Mucosa of descending colon (tissue), 3 donors: ENCODE measurements around the gene CSNK2A3. TPM values are rescaled to one million over a fixed set of nuclear protein-coding genes. Genes with fewer than 3 reads are reported as not detected.
A peak's percentile ranks its signal among the peaks of the same experiment; 100 is the strongest.

Source experiments
- ATAC-seq: fragments of 200-7000 bp; cut with Tn5 transposase; one replicate; pipeline ENCODE4 v1.9.1; 2020; ENCODE audit warnings: mild to moderate bottlenecking, moderate library complexity
- DNase-seq, 3 donors: peaks; one replicate each; pipeline ENCODE4 v3.0.0-alpha.2; 2020
- H3K36me3 ChIP-seq: fragments of 200-600 bp; one replicate; pipeline ENCODE4 v1.8.0; 2021; ENCODE audit warnings: low read depth, mild to moderate bottlenecking
- H3K4me1 ChIP-seq: fragments of 200-600 bp; one replicate; pipeline ENCODE4 v1.8.0; 2021; ENCODE audit warnings: low read depth, mild to moderate bottlenecking
- H3K4me3 ChIP-seq: fragments of 200-600 bp; one replicate; pipeline ENCODE4 v1.8.0; 2021; ENCODE audit warnings: mild to moderate bottlenecking
- H3K9me3 ChIP-seq: fragments of 200-600 bp; one replicate; pipeline ENCODE4 v1.8.0; 2021; ENCODE audit warnings: mild to moderate bottlenecking
- CTCF ChIP-seq: fragments of 200-600 bp; IDR thresholded peaks from one replicate; pipeline ENCODE4 v1.8.0; 2022; ENCODE audit warnings: antibody characterized with exemption, mild to moderate bottlenecking
- intact Hi-C, 2 donors: fragments of 100-400 bp; cut with DNase I in 1 of 2; cut with micrococcal nuclease in 1 of 2; formaldehyde crosslinking; loops; one replicate each; pipeline versions ENCODE4 v1.11.0 to v1.11.1; 2022; cut with DNase I, micrococcal nuclease
- total RNA-seq, 3 donors: library from RNA; stranded (reverse); fragmentation: NEBNext Ultra II Directional in 2 of 3; extraction: Animal tissue kit (Norgen Biotek cat#: 25700) in 2 of 3; gene quantifications; one replicate each; pipeline versions ENCODE4 v1.2.1 to v1.2.4, GENCODE V29; 2021 to 2023
- donor health status: DM: no; HTN: no; CAD: no; lungs with moderate emphysema.
- donor health status: DM: no; HTN: no; CAD: no.
- donor health status: DM: no; HTN: yes; CAD: no.

The CSNK2A3 gene
- total RNA-seq, 3 donors from 2014 or later, result 0.43 to 2.1 TPM; not detected in 1

GRCh38 chr11:11383995-11384394 lies 30.9 kb upstream of the CSNK2A3 start:
- DNase-seq (no peak), ATAC-seq (no peak)
- no peaks in the 10 kb centered on the region for H3K4me1 ChIP-seq
- no peak overlapping the region for H3K4me3 ChIP-seq
- no peaks in the 10 kb centered on the region for H3K9me3 ChIP-seq
- no peak for TF ChIP-seq CTCF
- H3K36me3 ChIP-seq, result no peaks in the 10 kb centered on the region
- intact Hi-C loops, result no loop called here

- Histone ChIP-seq H3K9me3 (no peaks in the 10 kb centered on the region), H3K4me1 (no peaks in the 10 kb centered on the region), H3K36me3 (no peaks in the 10 kb centered on the region), H3K4me3 (no peak overlapping the region)
- no peak for TF ChIP-seq CTCF
- ATAC-seq (no peak), DNase-seq (no peak)
- intact Hi-C loops, result no loop called here
Observed at GRCh38 chr11:11382858-11383532, 29.9 kb upstream of the CSNK2A3 start.

- DNase-seq (no peak), ATAC-seq (peak; percentile 40)
- H3K9me3 ChIP-seq, result no peaks in the 10 kb centered on the region
- intact Hi-C loops, result no loop called here
- H3K36me3 ChIP-seq, result no peaks in the 10 kb centered on the region
- H3K4me1 ChIP-seq, result no peaks in the 10 kb centered on the region
- no peak for TF ChIP-seq CTCF
- H3K4me3 ChIP-seq, result no peak overlapping the region
Observed at GRCh38 chr11:11381471-11382105, 28.5 kb upstream of the CSNK2A3 start.

GRCh38 chr11:11380883-11381282 lies 27.8 kb upstream of the CSNK2A3 start:
- Histone ChIP-seq H3K4me1 (no peaks in the 10 kb centered on the region), H3K36me3 (no peaks in the 10 kb centered on the region), H3K4me3 (no peak overlapping the region), H3K9me3 (no peaks in the 10 kb centered on the region)
- intact Hi-C loops, result no loop called here
- DNase-seq, result no peak
- peak; percentile 70 for ATAC-seq
- no peak for TF ChIP-seq CTCF

- H3K4me1 ChIP-seq, result no peaks in the 10 kb centered on the region
- intact Hi-C loops, result no loop called here
- H3K36me3 ChIP-seq, result no peaks in the 10 kb centered on the region
- ATAC-seq (no peak), DNase-seq (no peak)
- H3K4me3 ChIP-seq, result no peak overlapping the region
- TF ChIP-seq CTCF, result no peak
- no peaks in the 10 kb centered on the region for H3K9me3 ChIP-seq
Observed at GRCh38 chr11:11380340-11380739, 27.3 kb upstream of the CSNK2A3 start.
